Central memory CD4-positive, alpha-beta T cell (primary cell): ENCODE data around the gene DLG1.
"Not testable (repeated sequence)": the region's sequence is repeated elsewhere in the genome, so short reads cannot be mapped to it uniquely, and the experiment has no call there.

Experiments
- DNase-seq: peaks from one replicate; pipeline ENCODE4 v3.0.0; 2022

Gene DLG1

GRCh38 chr3:197286678-197287077 is 11.7 kb downstream of the DLG1 start:
- DNase-seq: no peak

DNA sequence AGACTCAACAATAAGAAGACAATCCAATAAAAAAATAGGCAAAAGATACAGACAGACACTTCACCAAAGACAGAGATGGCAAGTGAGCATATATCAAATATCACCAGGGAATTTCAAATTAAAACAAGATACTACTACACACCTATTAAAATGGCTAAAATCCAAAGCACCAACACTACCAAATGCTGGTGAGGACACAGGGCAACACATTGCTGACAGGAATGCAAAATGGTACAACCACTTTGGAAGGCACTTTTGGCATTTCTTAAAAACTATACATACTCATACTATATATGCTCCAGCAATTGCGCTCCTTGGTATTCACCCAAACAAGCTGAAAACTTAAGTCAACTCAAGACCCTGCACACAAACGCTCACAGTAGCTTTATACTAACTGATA is 12.9 kb downstream of the DLG1 start:
- DNase-seq: no peak

DNA sequence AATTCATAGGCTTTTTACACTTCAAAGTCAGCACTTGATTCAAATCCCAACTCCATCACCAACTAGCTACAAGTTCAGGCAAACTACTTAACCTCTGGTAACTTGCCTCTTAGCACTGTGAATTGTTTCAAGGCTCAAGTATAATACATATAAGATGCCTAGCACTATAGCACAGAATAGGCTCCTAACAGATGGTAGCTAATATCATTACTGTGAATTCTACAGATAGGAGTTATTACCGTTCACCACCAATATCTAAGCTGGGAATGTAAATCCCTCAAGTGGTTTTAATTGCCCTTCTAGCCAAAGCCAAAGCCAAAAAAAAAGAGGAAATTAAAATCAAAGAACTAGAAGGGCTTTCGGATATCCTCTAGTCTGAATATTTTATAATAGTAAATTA is 15.4 kb downstream of the DLG1 start:
- no peak for DNase-seq

DNA sequence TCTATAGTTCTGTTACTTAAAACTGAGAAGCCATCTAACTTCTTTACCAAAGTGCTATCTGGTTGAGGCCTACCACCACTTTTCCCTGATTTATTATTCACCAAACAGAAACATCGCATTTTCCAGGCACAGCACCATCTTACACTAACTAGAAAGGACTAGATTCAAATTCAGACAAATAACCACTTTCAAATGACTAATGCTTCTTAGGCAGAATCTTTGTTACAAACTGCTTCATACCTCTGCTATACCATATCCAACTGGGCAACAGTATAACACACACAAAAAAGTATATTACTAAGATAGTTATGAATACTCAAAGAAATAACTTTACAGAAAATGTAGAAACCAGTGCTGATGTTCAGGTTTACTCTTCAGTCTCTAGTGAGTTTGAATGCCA is 16.6 kb downstream of the DLG1 start:
- DNase-seq: no peak

- no peak for DNase-seq
These were observed 18.3 kb downstream of the DLG1 start for GRCh38 chr3:197280156-197280555.

DNA sequence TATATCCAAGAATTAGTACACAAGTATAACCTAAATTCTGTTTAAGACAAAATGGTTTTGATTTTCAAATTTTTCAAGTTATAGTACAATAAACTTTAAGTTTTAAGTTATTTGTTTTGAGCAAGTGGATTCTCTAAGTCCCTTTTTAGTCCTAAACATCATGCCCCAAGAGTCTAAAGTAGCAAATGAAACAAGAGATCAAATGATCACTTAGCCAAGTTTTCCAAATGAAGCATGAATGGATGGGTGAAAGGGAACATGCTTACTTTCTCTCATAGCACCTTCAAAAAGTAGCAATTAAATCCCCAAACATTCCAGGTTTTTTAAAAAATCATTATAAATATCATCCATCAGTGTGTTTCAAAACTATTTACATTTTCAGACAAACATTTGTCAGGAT is 19.5 kb downstream of the DLG1 start:
- DNase-seq: no peak

GRCh38 chr3:197276808-197277207 is 21.6 kb downstream of the DLG1 start:
- not testable (repeated sequence) for DNase-seq

DNA sequence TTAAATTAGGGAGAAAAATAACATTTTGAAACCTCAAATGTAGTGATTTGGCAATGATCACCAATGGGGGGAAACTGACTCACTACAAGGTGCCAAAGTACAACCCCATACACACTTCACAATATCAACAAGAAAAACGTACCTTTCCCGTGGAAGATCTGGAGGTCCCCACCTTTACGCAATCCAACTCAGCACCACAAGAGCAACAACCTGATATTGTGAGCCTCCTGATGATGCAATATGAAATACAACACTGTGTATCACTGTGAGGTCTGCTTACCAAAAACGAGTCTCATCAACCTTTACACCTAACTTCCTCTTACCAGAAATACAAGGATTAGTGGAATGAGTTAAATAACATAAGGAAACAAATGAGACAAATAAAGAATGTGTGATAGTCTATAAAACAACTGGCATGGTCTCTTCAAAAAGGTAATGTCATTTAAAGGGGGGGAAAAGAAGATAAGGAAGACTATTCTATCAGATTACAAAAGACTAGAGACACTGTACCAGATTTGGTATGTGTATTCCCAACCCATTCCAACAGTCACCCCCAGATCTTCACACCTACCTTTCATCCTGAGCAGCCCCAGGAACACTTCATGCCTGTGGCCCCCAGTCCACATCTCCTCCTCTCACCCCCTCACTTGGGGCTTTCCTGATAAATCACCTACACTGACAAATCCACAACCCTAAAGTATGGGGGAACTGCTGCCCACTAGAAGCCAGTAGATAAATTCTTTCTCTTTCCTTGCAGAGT is 27.7 kb downstream of the DLG1 start:
- no peak for DNase-seq

- no peak for DNase-seq
These were observed 29.4 kb downstream of the DLG1 start for GRCh38 chr3:197269024-197269423.

DNA sequence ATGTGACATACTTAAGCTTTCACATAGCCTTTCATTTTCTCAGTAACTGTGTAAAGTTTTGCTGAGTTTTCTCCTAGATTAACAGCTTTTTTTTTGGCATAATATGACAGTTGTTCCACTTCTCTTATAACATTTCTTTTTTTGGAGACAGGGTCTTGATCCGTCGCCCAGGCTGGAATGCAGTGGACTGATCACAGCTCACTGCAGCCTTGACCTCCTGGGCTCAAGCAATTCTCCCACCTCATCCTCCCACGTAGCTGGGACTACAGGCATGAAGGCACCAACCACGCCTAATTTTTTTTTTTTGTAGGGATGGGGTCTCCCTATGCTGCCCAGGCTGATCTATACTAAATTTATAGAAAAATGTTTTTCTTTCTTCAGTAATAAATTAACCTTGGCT is 30.1 kb downstream of the DLG1 start:
- DNase-seq: no peak

DNA sequence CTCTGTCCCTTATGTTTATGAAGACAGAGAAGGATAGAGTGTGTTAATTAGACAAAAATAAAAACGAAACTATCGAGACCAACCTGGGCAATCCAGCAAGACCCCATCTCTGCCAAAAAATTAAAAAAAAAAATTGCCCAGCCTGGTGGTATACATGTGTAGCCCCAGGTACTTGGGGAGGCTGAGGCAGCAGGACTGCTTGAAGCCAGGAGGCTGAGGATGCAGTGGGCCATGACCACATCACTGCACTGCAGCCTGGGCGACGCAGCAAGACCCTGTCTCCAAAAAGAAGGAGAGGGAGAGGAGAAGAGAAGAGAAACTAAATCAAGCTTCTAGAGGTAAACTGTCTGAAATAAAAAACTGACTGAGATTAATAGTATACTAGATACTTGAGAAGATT is 32.1 kb downstream of the DLG1 start:
- DNase-seq: no peak

- no peak for DNase-seq
These were observed 35.7 kb downstream of the DLG1 start for GRCh38 chr3:197262709-197263108.

DNA sequence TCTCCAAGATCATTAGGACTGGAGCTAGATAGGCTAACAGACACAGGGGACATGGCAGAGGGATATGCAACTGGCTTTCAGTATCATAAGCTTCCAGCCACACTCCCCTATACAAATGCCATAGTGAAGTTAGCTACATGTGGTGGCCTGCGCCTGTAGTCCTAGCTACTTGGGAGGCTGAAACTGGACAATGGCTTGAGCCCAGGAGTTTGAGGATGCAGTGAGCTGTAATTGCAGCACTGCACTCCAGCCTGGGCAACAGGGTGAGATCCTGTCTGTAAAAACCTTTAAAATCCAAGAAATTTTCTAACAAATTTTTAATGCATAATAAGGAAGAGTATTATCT is 37.3 kb downstream of the DLG1 start:
- DNase-seq: no peak

- no peak for DNase-seq
These were observed 37.8 kb downstream of the DLG1 start for GRCh38 chr3:197260491-197261163.

GRCh38 chr3:197259096-197259495 is 39.3 kb downstream of the DLG1 start:
- DNase-seq: no peak

- no peak for DNase-seq
These were observed 40.1 kb downstream of the DLG1 start for GRCh38 chr3:197258168-197258755.

DNA sequence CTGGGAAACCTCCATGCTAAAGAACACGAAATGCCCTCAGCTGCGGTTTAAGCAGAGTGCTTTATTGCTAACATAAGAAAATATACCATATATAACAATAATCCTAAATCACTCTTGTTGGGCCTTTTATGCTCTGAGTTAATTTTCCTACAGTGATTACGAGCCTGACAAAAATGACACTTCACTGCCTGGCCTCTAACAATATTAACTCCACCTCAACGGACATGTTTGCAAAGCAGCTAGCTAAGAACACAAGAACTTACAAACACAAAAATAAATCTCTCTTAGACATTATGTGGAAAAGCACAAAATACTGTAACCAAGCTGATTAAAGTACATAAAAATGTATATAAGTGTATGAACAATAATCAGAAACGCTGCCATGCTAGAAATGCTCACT is 40.7 kb downstream of the DLG1 start:
- no peak for DNase-seq

- DNase-seq: peak; percentile 26
These were observed 41.5 kb downstream of the DLG1 start for GRCh38 chr3:197256836-197257444.

DNA sequence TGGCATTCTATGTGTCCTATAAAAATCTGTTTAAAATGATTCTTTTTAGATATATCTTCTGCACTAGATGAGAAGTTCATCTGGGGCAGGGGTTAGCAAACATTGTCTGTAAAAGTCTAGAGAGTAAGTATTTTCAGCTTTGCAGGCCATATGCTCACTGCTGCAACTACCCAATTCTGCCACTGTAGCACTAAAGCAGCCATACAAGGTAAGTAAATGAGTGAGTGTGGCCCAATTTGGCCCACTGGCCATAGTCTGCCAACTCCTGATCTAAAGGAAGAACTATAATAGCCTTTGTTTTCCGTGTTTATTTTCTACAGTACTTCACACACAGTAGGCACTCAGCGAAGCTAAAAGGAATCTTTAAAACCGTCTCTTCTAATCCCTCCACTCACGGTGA is 42.3 kb downstream of the DLG1 start:
- DNase-seq: no peak

DNA sequence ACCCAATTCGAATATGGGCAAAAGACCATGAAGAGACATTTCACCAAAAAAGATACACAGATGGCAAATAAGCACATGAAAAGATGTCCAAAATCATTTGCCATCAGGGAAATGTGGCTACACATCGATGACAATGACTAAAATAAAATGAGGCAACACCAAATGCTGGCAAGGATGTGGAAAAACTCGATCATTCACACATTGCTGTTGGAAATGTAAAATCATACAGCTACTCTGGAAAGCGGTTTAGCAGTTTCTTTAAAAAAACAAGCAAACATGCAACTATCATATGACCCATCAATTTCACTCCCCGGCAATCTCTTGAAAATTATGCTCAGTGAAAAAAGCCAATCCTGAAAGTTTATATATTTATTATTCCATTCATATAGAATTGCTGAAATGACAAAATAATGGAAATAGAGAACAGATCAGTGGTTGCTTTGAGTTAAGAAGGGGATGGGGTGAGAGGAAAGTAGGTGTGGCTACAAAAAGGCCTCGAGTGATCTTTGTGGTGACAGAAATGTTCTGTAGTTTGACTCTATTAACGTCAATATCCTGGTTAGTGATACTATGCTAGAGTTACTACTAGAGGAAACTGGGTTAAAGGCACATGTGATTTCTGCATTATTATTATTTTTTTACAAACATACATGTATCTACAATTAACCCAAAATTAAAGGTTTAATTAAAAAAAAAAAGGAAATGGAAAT is 45.0 kb downstream of the DLG1 start:
- DNase-seq: peak; percentile 3

DNA sequence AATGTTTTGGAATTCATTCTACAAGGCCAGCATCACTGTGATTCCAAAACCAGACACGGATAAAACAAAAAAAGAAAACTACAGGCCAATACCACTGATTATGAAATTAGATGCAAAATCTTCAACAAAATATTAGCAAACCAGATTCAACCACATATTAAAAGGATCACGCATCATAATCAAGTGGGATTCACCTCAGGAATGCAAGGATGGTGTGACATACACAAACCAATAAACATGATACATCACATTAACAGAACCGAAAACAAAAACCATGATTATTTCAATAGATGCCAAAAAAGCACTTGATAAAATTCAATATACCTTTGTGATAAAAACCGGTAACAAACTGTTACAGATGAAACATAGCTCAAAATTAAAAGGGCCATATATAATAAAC is 48.9 kb downstream of the DLG1 start:
- DNase-seq: no peak

DNA sequence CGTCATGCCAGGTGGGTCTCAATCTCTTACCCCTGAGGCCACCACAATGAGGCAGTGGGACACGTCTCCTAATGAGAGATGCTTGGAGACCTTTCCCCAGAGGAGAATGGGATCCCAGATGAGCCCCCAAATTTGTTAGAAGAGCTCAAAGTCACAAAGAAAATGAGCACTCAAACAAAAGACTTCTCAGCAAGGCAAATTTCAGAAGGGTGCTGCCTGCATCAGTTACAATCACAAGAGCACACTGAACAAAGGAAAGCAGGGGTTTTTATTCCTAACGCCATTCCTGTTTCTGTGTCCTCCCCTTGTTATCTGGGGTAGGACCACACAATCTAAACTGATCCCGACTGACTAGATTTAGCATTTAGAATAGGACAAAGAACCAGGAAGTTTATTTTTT is 50.1 kb downstream of the DLG1 start:
- DNase-seq: no peak

DNA sequence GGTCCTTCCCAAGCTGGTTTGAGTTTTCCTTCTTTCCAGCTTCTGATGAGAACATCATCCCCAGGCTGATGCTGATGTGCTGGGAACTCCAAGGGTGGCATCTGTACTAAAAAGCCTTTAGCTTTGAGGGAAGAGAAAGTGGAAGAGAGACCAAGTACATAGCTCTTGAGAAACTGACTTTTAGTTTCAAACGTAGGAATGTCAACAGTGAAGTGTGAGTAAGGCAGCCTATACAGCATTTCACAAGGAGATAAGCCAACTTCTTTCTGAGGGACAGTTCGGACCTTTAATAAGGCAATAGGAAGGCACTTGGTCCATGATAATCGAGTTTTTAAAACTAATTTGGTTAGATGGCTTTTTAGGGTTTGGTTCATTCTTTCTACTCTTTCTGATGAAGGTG is 53.7 kb downstream of the DLG1 start:
- DNase-seq: no peak
